ENCODE measurements around the gene KHNYN.

- TF ChIP-seq, protein P1, sequence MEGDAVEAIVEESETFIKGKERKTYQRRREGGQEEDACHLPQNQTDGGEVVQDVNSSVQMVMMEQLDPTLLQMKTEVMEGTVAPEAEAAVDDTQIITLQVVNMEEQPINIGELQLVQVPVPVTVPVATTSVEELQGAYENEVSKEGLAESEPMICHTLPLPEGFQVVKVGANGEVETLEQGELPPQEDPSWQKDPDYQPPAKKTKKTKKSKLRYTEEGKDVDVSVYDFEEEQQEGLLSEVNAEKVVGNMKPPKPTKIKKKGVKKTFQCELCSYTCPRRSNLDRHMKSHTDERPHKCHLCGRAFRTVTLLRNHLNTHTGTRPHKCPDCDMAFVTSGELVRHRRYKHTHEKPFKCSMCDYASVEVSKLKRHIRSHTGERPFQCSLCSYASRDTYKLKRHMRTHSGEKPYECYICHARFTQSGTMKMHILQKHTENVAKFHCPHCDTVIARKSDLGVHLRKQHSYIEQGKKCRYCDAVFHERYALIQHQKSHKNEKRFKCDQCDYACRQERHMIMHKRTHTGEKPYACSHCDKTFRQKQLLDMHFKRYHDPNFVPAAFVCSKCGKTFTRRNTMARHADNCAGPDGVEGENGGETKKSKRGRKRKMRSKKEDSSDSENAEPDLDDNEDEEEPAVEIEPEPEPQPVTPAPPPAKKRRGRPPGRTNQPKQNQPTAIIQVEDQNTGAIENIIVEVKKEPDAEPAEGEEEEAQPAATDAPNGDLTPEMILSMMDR (IDR thresholded peaks at IDR 0.05; ENCODE audit: poor library complexity, severe bottlenecking) = no peak
- TF ChIP-seq EZH2 (IDR thresholded peaks at IDR 0.05; ENCODE audit: borderline replicate concordance, insufficient read depth, low read length, poor library complexity, severe bottlenecking) (no peak), EP300 (conservative IDR thresholded peaks at IDR 0.05; ENCODE audit: poor library complexity, severe bottlenecking) (no peak)
These were observed 33.5 kb downstream of the KHNYN start for GRCh38 chr14:24463017-24463883.

Measured in neural cell (in vitro differentiated cells).